OCI-LY1 (cell line): Measurements from ENCODE around the gene E2F4.

Experiments used
- EZH2 ChIP-seq: fragments of 200-600 bp; sonication (generic), shearing (Covaris generic); IDR thresholded peaks from 2 replicates; pipeline ENCODE4 v1.8.0; 2017; ENCODE audit warnings: borderline replicate concordance, mixed run types, mild to moderate bottlenecking, antibody characterized with exemption, low read length, moderate library complexity, mixed read lengths
- TF ChIP-seq, protein P1 (sequence below): fragments of 200-600 bp; sonication (generic), shearing (Covaris generic); IDR thresholded peaks from 2 replicates; pipeline ENCODE4 v1.5.1; 2017; ENCODE audit warnings: mild to moderate bottlenecking, antibody characterized with exemption, low read length, moderate library complexity, mixed read lengths

DNA sequence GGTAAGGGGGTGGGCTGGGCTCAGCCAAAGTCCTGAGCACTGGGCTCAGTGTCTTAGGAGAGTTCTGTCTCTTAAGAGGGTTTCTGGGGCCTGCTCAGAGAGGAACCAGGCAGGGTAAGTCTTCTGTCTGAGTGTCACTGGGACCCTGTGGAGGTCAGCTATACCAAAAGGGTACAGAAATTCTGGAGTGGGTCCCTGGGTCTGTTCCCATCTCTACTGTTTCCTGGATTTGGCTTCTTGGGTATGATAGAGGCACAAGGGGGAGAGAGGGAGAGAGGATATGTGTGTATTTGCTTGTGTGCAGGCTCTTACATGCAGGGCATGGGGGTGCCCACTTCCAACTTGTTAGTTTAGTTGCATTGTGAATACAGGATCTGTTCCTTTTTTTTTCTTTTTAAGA lies 1.6 kb downstream of the E2F4 start:
- TF ChIP-seq, protein P1, sequence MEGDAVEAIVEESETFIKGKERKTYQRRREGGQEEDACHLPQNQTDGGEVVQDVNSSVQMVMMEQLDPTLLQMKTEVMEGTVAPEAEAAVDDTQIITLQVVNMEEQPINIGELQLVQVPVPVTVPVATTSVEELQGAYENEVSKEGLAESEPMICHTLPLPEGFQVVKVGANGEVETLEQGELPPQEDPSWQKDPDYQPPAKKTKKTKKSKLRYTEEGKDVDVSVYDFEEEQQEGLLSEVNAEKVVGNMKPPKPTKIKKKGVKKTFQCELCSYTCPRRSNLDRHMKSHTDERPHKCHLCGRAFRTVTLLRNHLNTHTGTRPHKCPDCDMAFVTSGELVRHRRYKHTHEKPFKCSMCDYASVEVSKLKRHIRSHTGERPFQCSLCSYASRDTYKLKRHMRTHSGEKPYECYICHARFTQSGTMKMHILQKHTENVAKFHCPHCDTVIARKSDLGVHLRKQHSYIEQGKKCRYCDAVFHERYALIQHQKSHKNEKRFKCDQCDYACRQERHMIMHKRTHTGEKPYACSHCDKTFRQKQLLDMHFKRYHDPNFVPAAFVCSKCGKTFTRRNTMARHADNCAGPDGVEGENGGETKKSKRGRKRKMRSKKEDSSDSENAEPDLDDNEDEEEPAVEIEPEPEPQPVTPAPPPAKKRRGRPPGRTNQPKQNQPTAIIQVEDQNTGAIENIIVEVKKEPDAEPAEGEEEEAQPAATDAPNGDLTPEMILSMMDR: no peak
- no peak for TF ChIP-seq EZH2
